ENCODE results near the gene FBN1.

GRCh38 chr15:48499978-48500377 is 145.5 kb downstream of the FBN1 start:
- TF ChIP-seq TCF3 (IDR thresholded peaks at IDR 0.05; ENCODE audit: borderline replicate concordance, insufficient read depth, low read depth, low read length) (no peak), POLR2A (IDR thresholded peaks at IDR 0.05; ENCODE audit: low read depth, low read length) (no peak), MLLT1 (IDR thresholded peaks at IDR 0.05) (no peak), CBX5 (IDR thresholded peaks at IDR 0.05; ENCODE audit: low read depth) (no peak), CEBPZ (IDR thresholded peaks at IDR 0.05; ENCODE audit: low read depth, low read length) (no peak), REST (IDR thresholded peaks at IDR 0.05; ENCODE audit: low read depth, low read length) (no peak), MAX (IDR thresholded peaks at IDR 0.05; ENCODE audit: low read depth, low read length) (no peak), CTCF (IDR thresholded peaks at IDR 0.05 in 2 of 3, conservative IDR thresholded peaks at IDR 0.05 in 1 of 3; ENCODE audit: control insufficient read depth in 2 of 3, extremely low read depth in 1 of 3, insufficient read depth in 1 of 3, low read depth in 3 of 3, low read length in 3 of 3) (no peak), CHD2 (IDR thresholded peaks at IDR 0.05; ENCODE audit: borderline replicate concordance, low read depth, low read length) (no peak), NBN (IDR thresholded peaks at IDR 0.05) (no peak), JUNB (IDR thresholded peaks at IDR 0.05) (no peak), BMI1 (IDR thresholded peaks at IDR 0.05; ENCODE audit: borderline replicate concordance) (no peak), CREM (IDR thresholded peaks at IDR 0.05; ENCODE audit: low read depth) (no peak), ASH2L (IDR thresholded peaks at IDR 0.05; ENCODE audit: borderline replicate concordance, low read depth) (no peak)
